Measurements from ENCODE around the gene PDZRN3.

PDZRN3 gene

DNA sequence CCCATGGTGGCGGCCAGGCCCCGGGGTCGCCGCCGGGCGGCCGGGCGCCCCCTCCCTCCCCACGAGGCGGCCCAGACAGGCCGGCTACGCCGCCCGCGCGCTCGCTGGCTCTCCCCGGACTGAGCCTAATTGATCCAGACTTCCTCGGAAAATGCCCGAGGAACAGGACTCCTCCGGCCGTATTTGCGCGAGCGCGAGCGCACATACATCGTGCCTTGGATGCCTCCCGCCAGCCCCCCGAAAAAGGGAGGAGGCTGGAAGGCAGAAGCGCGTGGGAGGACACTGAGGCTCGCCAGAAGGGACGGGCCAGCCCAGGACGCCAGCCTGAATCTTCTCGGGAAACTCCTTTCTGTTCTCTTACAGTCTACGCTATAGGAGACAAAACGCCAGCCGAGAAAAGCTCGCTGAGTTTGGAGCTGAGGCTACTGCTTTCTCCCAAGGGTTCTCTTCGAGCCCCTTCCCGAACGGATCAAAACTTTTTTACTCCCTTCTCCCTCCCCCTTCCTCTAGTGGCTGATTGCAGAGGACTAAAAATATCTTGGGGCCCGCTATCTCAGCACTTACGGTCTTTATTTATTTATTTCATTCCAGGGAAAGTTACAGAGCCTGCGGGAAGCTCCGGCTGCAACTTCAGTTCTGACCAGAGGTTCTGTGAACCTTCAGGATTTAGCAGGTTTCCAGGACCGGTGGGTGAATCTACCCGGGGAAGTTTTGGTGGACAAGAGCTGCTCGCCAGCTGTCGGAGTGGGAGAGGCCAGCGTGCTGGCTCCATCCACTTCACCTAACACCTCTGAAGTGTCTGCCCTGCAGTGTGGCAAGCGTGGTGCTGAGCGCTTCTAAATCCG is at the start of gene PDZRN3:
PDZRN3 (minus strand) TSS at position 121 of the 845 bp plus-strand sequence.
- DNase-seq (ENCODE audit: low read depth, low spot score), result peak; percentile 85

DNA sequence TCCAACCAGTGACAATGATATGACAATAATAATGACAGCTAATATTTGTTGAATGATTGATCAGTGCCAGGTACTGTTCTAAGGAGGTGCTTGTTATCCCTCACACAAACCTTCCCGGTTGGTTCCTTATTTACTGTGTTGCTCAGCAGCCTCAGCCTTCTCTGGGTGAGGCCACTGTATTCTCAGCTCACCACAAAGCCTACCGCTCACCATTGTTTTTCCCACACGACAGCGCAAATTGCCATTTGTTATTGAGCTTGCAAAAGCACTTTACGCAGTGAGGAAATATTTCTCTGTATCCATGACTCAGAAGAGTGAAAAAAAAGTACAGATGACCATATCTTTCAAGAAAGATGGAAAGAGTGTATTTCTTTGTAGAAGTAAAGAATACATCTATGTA is 49.5 kb upstream of the PDZRN3 start:
- peak; percentile 87 for DNase-seq (ENCODE audit: low read depth, low spot score)

DNA sequence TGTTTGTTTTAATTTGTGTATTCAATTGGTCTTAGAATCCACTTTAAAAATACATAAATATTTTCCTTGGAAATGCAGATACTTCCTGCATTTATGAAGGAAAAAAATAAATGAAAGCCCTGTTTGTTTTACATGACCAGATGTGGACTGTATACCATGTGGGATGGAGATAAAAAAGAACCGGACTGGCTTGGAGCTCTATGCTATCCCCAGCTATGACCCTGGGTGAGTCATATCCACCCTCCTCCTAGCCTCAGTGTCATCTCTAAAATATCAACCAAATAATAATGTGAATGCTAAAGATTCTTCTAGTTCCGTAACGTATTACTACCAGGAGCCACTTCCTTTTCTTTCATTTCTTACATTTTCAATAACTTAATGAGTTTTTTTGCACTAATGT is 44.5 kb upstream of the PDZRN3 start:
- no peak for DNase-seq (ENCODE audit: low read depth, low spot score)

GRCh38 chr3:73668391-73668790 is 43.6 kb upstream of the PDZRN3 start:
- no peak for DNase-seq (ENCODE audit: low read depth, low spot score)

GRCh38 chr3:73667889-73668288 is 43.1 kb upstream of the PDZRN3 start:
- DNase-seq (ENCODE audit: low read depth, low spot score), result no peak

GRCh38 chr3:73665286-73665685 is 40.5 kb upstream of the PDZRN3 start:
- no peak for DNase-seq (ENCODE audit: low read depth, low spot score)

- no peak for DNase-seq (ENCODE audit: low read depth, low spot score)
Measured at GRCh38 chr3:73664389-73664788, 39.6 kb upstream of the PDZRN3 start.

- DNase-seq (ENCODE audit: low read depth, low spot score), result no peak
Measured at GRCh38 chr3:73663495-73663894, 38.8 kb upstream of the PDZRN3 start.

GRCh38 chr3:73661265-73661664 is 36.5 kb upstream of the PDZRN3 start:
- peak; percentile 70 for DNase-seq (ENCODE audit: low read depth, low spot score)

- DNase-seq (ENCODE audit: low read depth, low spot score), result peak; percentile 29
Measured at GRCh38 chr3:73658227-73658626, 33.5 kb upstream of the PDZRN3 start.

GRCh38 chr3:73657186-73657585 is 32.4 kb upstream of the PDZRN3 start:
- DNase-seq (ENCODE audit: low read depth, low spot score), result no peak

DNA sequence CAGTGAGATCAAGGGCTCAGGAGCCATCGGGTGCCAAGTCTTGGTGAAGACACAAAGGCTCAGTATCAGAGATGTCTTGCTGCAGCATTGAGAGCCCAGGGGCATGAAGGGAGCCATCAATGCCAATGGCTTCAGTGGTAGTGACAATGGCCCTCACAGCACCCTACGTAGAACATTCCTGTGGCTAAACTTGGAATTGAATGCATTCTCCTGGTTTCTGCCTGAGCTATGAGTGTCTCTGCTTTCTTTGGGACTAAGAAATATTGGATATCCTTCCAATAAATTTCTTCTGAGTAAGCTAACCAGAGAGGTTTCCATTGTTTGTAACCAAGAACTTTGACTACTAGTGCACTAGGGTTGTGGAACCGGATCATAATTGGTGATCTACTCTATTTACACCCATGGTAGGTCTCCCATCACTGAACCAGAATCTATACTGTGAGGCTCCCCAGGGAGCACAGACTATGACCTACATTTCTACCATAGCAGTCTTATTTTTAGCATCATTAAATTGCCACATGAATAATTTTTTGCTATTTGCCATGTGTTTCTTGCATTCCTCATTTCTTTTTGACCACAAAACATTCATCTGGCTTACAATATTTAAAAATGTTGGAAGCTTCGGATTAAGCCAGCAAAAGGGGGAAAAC is 31.6 kb upstream of the PDZRN3 start:
- peak; percentile 88 for DNase-seq (ENCODE audit: low read depth, low spot score)

DNA sequence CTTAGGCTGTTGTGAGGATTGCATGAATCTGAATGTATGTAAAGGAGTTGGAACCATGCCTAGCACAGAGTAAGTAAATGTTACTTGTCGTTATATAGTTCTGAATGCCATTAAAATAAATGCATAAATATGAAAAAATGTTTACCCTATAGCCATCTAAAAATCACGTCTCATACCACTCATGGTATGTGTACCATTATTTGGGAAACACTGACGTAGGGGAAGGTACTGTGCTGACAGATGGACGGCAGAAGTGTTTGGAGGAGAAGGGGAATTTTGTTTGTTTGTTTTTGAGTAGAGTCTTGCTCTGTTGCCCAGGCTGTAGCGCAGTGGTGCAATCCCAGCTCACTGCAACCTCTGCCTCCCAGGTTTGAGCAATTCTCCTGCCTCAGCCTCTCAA is 30.5 kb upstream of the PDZRN3 start:
- DNase-seq (ENCODE audit: low read depth, low spot score), result no peak

GRCh38 chr3:73653877-73654276 is 29.1 kb upstream of the PDZRN3 start:
- peak; percentile 23 for DNase-seq (ENCODE audit: low read depth, low spot score)

DNA sequence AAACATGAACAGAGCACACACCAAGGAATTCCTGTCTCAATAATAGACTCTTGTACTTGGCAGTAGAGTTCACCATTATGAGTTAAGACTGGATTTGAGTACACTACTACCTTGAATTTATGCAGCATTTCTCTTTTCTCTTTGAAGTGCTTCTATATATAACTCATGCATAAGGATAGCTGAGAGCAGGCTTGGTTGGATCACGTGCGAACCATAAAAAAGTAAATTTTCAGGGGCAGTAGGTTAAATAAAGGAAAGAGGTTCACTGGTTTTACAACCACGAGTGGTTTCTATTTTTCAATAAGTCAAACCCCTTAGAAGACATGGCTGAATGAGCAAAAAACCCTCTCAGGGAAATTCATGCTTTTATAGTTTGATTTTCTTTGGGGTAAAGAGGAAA is 28.6 kb upstream of the PDZRN3 start:
- no peak for DNase-seq (ENCODE audit: low read depth, low spot score)

GRCh38 chr3:73652896-73653295 is 28.2 kb upstream of the PDZRN3 start:
- no peak for DNase-seq (ENCODE audit: low read depth, low spot score)

DNA sequence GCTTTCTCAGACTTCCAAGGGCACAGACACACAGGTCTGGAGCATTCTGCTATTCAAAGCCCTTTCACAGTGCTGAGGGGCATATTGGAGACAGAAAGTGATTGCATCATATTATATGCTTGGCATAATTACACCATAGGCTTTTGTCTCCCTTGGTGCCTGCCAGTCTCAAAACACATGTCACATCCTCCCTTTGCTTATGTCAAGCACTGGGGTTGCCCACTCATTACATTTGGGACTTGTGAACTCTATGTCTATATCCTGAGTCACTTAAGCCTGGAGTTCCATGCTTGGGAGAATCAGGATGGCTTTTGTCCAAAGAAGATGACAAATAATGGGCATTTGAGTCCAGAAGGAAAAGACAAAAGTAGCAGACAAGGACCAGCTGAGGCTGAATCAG is 12.3 kb upstream of the PDZRN3 start:
- no peak for DNase-seq (ENCODE audit: low read depth, low spot score)

- no peak for DNase-seq (ENCODE audit: low read depth, low spot score)
Measured at GRCh38 chr3:73635254-73635653, 10.5 kb upstream of the PDZRN3 start.

- no peak for DNase-seq (ENCODE audit: low read depth, low spot score)
Measured at GRCh38 chr3:73633916-73634344, 9.2 kb upstream of the PDZRN3 start.

DNA sequence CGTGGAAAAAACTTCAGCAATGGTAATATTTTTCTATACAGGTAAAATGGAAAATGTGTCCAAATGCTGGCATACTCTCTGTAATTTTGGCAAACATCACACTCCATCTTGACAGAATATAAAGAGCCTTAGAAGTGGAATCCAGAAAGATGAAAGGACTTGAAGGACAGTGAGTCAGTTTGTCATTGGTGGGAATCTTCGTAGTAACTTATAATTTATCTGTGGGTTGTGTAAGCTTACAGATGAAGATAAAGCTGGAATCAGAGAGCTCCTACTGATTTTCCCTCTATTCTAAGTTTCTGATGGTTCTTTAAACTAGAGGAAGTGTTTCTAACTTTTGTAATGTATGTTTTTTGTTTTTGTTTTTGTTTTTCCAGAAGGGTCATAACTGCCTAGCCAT is 8.7 kb upstream of the PDZRN3 start:
- no peak for DNase-seq (ENCODE audit: low read depth, low spot score)

DNA sequence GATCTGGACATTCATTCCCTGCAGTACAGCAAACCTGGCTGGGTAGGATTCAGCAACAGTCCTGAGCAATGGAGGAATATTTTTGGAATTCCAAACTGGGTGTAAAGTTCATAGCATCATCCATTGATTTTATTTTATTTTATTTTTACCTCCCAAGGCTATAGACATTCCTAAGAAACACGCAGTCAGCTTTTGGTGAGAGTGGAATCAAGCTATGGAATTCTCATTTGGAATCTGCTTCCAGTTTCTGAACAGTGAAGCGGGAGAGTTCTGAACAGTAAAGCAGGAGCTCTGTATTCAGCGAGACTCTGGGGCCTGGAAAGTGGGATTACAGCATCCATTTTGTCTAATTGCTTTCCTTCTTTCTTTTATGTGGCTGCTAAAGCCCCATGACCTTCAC is 1.4 kb upstream of the PDZRN3 start:
- no peak for DNase-seq (ENCODE audit: low read depth, low spot score)

DNA sequence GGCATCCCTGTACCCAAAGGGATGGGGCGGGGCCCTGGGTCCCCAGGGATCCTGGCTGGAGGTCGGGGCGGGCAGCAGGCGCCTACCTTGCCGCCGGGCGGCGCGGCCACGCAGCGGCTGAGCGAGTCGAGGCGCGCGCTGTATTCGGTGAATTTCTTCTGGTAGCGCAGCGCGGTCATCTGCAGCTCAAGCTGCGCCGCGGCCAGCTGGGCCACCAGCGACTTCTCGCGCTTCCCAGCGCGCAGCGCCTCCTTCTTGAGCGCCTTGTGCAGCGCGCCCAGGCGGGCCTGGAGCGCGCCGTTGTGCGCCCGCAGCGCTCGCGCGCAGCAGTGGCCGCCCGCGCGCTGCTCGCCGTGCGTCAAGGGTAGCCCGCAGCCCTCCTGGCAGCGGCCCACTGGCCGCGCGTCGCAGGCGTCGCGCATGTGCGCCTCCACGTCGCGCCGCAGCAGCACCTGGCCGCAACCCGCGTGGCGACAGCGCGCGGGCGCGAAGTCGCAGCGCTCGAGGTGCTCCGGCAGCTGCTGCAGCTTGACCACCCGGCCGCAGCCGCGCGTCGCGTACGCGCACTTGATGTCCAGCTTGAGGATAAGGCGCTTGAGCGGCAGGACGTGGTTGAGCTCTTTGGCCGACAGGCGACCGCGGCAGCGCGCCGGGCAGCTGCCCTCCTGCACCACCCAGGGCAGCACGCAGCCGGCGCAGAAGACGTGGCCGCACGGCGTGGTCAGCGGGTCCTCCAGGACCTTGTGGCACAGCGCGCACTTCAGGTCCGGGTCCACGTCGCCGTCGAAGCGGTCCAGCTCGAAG is 522 bp downstream of the PDZRN3 start:
- peak; percentile 89 for DNase-seq (ENCODE audit: low read depth, low spot score)

Measured in astrocyte of the hippocampus (primary cell).